Vagina (tissue), 2 donors: Measurements from ENCODE around the gene ZNF606.

Source experiments
- POLR2A ChIP-seq, 2 donors: fragments of 450-650 bp; IDR thresholded peaks; one replicate each; pipeline ENCODE4 v1.6.1; 2017; ENCODE audit warnings: antibody characterized with exemption in 2 of 2, mild to moderate bottlenecking in 2 of 2, moderate library complexity in 2 of 2
- POLR2AphosphoS5 ChIP-seq, 2 donors: sonication (generic); formaldehyde crosslinking; IDR thresholded peaks; one replicate each; pipeline ENCODE4 v1.9.0; 2017; ENCODE audit warnings: antibody characterized with exemption in 2 of 2, mild to moderate bottlenecking in 2 of 2, low read depth in 1 of 2; ENCODE audit not compliant: insufficient read depth in 1 of 2
- TF ChIP-seq, protein P1 (sequence below), 3 experiments: fragments of 450-650 bp in 2 of 3; fragments of 200-600 bp in 1 of 3; sonication (generic) in 1 of 3; IDR thresholded peaks; one replicate each; pipeline ENCODE4 v1.5.1; 2017 to 2019; ENCODE audit warnings: antibody characterized with exemption in 3 of 3, mild to moderate bottlenecking in 2 of 3, moderate library complexity in 2 of 3

DNA sequence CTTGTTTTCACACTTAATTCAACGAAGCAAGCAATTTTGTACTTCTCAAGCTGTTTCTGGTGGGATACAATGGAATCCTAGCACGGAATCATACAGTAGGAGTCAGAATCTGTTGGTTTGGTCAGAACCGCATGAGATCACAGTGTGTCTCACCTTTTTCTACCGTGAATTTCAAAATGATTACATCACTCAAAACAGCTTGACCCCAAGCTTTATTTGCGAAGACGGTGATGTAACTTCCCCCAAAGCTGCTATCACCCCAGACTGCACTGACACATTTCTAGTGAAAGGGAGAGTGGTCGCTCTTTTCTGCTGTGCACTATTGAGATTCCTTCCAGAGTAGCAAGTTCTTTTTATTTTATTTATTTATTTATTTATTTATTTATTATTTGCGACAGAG, 37.9 kb downstream of the ZNF606 start:
- TF ChIP-seq POLR2A (IDR thresholded peaks at IDR 0.05) (no peak), POLR2AphosphoS5 (IDR thresholded peaks at IDR 0.05; ENCODE audit: insufficient read depth in 1 of 2, low read depth in 1 of 2) (no peak)
- TF ChIP-seq, protein P1, sequence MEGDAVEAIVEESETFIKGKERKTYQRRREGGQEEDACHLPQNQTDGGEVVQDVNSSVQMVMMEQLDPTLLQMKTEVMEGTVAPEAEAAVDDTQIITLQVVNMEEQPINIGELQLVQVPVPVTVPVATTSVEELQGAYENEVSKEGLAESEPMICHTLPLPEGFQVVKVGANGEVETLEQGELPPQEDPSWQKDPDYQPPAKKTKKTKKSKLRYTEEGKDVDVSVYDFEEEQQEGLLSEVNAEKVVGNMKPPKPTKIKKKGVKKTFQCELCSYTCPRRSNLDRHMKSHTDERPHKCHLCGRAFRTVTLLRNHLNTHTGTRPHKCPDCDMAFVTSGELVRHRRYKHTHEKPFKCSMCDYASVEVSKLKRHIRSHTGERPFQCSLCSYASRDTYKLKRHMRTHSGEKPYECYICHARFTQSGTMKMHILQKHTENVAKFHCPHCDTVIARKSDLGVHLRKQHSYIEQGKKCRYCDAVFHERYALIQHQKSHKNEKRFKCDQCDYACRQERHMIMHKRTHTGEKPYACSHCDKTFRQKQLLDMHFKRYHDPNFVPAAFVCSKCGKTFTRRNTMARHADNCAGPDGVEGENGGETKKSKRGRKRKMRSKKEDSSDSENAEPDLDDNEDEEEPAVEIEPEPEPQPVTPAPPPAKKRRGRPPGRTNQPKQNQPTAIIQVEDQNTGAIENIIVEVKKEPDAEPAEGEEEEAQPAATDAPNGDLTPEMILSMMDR (IDR thresholded peaks at IDR 0.05) = no peak
